GM18861 (cell line): ENCODE data around the gene COX7B.
"Not testable (repeated sequence)": the region's sequence is repeated elsewhere in the genome, so short reads cannot be mapped to it uniquely, and the experiment has no call there.

ENCODE experiments used
- ATAC-seq: cut with Tn5 transposase; IDR thresholded peaks from one replicate; pipeline ENCODE4 v1.9.1; 2021; ENCODE audit not compliant: unreplicated experiment

Gene COX7B

DNA sequence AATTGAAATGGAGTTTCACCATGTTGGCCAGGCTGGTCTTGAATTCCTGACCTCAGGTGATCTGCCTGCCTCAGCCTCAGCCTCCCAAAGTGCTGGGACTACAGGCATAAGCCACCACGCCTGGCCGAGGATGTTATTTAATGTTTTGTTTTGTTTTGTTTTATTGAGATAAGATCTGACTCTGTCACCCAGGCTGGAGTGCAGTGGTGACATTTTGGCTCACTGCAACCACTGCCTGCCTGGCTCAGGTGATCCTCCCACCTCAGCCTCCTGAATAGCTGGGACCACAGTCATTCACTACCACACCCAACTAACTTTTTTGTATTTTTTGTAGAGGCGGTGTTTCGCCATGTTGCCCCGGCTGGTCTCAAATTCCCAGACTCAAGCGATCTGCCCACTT is 45.8 kb downstream of the COX7B start:
- ATAC-seq, result not testable (repeated sequence)

DNA sequence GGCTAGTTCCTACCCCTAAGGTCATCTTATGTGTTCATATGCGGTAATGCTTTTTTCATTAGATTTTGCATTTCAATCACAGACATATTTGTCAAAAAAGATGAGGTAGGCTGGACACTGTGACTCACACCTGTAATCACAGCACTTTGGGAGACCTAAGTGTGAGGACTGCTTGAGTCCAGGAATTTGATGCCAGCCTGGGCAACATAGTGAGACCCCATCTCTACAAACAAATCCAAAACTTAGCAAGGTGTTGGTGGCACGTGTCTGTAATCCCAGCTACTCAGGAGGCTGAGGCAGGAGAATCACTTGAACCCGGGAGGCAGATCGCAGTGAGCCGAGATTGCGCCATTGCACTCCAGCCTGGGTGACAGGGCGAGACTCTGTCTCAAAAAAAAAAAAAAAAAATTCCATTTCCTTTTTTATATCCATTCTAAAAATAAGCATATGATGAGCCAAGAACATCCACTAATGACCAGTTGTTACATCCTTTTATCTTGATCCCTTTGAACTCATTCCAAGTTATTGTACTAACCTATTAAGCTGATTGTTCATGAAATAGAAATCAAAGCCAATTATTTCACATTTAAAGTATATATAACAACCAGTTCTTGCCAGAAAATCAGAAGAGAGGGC is 46.8 kb downstream of the COX7B start:
- no peak for ATAC-seq

DNA sequence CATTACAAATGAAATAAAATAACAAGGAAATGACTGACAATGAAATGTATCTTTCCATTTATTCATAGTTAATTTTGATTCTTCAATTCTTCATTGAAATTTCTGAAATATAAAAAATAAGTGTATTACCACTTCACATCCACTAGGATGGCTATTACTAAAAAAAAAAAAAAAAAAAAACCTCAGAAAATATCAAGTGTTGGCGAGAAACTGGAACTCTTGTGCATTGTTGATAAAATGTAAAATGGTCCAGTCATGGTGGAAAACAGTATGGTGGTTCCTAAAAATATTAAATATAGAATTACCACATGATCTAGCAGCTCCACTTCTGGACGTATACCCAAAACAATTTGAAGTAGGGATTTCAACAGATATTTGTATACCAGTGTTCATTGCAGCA is 47.3 kb downstream of the COX7B start:
- ATAC-seq, result no peak

DNA sequence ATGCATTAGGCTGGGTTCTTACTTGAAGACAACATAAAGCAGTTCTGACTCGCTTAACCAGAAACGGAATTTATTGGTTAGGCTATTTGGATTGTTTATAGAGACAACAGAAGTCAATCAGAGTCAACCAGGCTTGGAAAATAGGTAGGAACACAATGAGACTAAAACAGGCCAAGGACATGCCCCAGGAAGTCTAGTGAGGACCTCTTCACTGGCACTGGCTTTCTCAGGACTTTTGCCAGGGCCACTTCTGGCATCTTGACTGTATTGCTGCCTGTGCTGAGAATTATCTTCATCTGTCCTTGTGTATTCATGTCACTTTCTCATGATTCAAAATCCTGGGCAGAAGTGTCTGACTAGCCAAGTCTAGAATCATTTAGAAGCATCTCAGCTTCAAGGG is 50.6 kb downstream of the COX7B start:
- no peak for ATAC-seq

DNA sequence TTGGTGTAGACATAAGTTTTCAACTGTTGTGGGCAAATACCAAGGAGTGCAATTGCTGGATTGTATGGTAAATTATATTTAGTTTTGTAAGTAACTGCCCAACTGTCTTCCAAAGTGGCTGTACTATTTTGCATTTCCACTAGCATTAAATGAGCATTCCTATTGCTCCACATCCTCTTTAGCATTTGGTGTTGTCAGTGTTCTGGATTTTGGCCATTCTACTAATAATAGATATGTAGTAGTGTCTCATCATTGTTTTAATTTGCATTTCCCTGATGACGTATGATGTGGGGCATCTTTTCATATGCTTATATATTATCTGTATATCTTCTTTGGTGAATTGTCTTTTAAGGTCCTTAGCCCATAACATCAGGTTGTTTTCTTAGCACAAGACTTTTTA is 52.9 kb downstream of the COX7B start:
- no peak for ATAC-seq

DNA sequence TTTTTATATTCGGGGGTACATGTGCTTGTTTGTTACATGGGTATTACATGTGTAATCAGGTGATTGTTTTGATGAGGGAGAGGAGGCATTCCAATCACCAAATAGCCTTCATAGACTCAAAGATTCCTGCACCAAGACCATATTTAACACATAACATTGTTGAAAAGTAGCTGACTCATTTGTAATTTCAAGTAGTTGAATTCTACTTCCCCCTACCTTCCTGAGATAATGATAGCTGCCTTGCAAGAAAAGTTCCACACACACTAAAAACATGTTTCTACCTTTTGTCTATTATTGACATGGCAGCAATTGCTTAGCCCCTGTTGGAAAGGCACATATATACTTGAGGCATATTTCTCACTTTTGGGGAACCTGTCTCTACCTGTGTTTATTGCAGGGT is 54.0 kb downstream of the COX7B start:
- ATAC-seq, result no peak

DNA sequence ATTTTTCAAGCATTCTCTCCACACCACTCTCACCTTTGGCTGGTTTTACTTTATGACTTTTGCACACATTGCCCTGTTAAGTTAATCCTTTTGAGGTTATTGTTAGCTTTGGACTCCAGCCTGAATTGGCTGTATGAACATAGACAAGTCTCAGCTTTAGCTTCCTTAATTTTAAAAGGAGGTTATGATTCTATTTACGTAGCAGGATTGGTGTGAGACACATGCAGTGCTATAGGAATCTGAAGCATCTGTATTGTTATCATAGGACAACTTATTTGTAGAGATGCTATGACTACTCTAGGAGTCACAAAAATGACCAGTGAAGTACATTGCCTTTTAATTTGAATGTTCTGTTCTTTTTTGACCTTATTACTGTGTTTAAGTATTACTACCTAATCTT is 54.4 kb downstream of the COX7B start:
- ATAC-seq, result no peak
